Measurements from ENCODE around the gene CLASP1. TPM values are rescaled to one million over a fixed set of nuclear protein-coding genes. Genes with fewer than 3 reads are reported as not detected.

The CLASP1 gene
- polyA plus RNA-seq, 1 experiment = 12.8 TPM

- H3K4me3 ChIP-seq (ENCODE audit: low read depth, low read length) = no peak overlapping the region
- TF ChIP-seq, protein P1, sequence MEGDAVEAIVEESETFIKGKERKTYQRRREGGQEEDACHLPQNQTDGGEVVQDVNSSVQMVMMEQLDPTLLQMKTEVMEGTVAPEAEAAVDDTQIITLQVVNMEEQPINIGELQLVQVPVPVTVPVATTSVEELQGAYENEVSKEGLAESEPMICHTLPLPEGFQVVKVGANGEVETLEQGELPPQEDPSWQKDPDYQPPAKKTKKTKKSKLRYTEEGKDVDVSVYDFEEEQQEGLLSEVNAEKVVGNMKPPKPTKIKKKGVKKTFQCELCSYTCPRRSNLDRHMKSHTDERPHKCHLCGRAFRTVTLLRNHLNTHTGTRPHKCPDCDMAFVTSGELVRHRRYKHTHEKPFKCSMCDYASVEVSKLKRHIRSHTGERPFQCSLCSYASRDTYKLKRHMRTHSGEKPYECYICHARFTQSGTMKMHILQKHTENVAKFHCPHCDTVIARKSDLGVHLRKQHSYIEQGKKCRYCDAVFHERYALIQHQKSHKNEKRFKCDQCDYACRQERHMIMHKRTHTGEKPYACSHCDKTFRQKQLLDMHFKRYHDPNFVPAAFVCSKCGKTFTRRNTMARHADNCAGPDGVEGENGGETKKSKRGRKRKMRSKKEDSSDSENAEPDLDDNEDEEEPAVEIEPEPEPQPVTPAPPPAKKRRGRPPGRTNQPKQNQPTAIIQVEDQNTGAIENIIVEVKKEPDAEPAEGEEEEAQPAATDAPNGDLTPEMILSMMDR (IDR thresholded peaks at IDR 0.05; ENCODE audit: low read depth, low read length) = no peak
- H3K27ac ChIP-seq (ENCODE audit: low read depth, low read length) = no peak overlapping the region
- DNase-seq (ENCODE audit: low read depth, low spot score) = no peak
- CTCF ChIA-PET = no interaction called here
- peaks cover 10% of the 10 kb centered on the region for H3K27me3 ChIP-seq (ENCODE audit: control insufficient read depth, insufficient read depth, low read length)
- POLR2A ChIA-PET = interaction anchor here (0.5 kb wide), 1 partner anchor 479 kb away, joined by 5 read pairs; no protein-coding TSS in a partner anchor
- H3K9me3 ChIP-seq (ENCODE audit: control insufficient read depth, insufficient read depth, low read length) = no peaks in the 10 kb centered on the region; the same call in 1 of the 2 replicates
These were observed 353.2 kb downstream of the CLASP1 start for GRCh38 chr2:121295911-121296650.

DNA sequence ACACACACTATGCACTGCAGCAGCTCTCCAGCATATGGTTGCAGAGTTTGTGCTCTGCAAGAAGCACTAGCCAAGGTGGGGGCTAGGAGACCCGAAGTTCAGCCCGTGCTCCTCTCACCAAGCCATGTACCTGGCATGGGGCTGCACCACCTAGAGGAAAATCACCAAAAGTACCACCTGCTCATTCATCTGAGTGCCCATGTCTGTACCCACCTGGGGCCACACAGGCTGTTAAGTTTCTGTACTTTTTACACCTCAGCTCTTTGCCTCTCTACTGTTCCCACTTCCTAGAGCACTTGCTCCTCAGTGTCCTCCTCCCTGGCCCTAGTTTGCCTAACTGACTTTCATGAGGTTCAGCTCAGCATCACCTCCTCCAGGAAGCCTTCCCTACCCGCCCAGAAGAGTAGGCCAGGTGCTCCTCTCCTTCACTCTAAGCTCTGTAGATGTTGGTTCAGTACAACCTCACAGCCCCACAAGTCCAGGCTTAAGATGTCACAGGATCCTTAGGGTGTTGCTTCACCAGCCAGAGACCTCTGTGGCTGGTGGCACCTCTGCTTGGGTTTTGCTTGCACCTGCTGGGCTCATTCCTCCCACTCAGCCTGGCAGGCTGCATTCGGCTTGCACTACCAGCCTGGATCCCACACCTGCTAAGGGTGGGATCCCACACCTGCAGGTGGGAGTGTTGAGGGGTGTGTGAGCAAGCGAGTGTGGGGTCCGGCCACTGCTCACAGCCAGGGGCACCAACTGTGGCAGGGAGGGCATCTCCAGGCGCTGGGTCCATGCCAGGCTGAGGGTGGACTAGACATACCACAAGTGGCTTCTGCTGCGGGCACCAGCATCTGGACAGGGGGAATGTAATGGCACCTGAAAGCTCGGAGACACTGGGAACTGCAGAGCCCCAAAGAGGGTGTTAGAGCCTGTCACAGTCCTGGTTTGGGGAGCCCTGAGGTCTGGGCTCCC lies 354.1 kb downstream of the CLASP1 start:
- ChIA-PET CTCF (no interaction called here), POLR2A (no interaction called here)
- Histone ChIP-seq H3K27me3 (ENCODE audit: control insufficient read depth, insufficient read depth, low read length) (peaks cover 6% of the 10 kb centered on the region), H3K9me3 (ENCODE audit: control insufficient read depth, insufficient read depth, low read length) (no peaks in the 10 kb centered on the region; the same call in 1 of the 2 replicates), H3K27ac (ENCODE audit: low read depth, low read length) (no peak overlapping the region), H3K4me3 (ENCODE audit: low read depth, low read length) (no peak overlapping the region)
- TF ChIP-seq, protein P1 (IDR thresholded peaks at IDR 0.05; ENCODE audit: low read depth, low read length) = no peak
- no peak for DNase-seq (ENCODE audit: low read depth, low spot score)

GRCh38 chr2:121293450-121294325 lies 355.6 kb downstream of the CLASP1 start:
- H3K27me3 ChIP-seq (ENCODE audit: control insufficient read depth, insufficient read depth, low read length) = peaks cover 6% of the 10 kb centered on the region
- no peak overlapping the region for H3K27ac ChIP-seq (ENCODE audit: low read depth, low read length)
- TF ChIP-seq, protein P1 (IDR thresholded peaks at IDR 0.05; ENCODE audit: low read depth, low read length) = no peak
- ChIA-PET POLR2A (no interaction called here), CTCF (no interaction called here)
- H3K4me3 ChIP-seq (ENCODE audit: low read depth, low read length) = no peak overlapping the region
- no peak for DNase-seq (ENCODE audit: low read depth, low spot score)
- no peaks in the 10 kb centered on the region; the same call in 1 of the 2 replicates for H3K9me3 ChIP-seq (ENCODE audit: control insufficient read depth, insufficient read depth, low read length)

DNA sequence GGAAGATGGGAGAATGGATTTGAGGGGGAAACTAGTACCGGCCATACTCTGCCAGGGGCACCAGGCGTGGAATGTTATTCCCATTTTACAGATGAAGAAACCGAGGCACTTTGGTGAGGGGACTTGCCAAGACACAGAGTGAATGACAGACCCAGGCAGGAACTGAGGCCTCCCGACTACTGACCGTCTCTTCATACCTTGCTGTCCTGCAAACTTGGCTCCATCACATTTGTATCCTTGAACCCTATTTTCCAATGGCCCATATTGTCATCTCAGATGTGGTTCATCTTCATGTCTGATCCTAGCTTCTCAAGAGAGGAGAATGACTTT lies 358.0 kb downstream of the CLASP1 start:
- no peaks in the 10 kb centered on the region; the same call in 1 of the 2 replicates for H3K9me3 ChIP-seq (ENCODE audit: control insufficient read depth, insufficient read depth, low read length)
- H3K27me3 ChIP-seq (ENCODE audit: control insufficient read depth, insufficient read depth, low read length) = peaks cover 16% of the 10 kb centered on the region
- CTCF ChIA-PET = no interaction called here
- no peak overlapping the region for H3K27ac ChIP-seq (ENCODE audit: low read depth, low read length)
- TF ChIP-seq, protein P1 (IDR thresholded peaks at IDR 0.05; ENCODE audit: low read depth, low read length) = no peak
- H3K4me3 ChIP-seq (ENCODE audit: low read depth, low read length) = no peak overlapping the region
- POLR2A ChIA-PET = no interaction called here
- no peak for DNase-seq (ENCODE audit: low read depth, low spot score)
